ENCODE data around the gene GALNT17. TPM values are rescaled to one million over a fixed set of nuclear protein-coding genes. Genes with fewer than 3 reads are reported as not detected.

GALNT17 gene
- total RNA-seq, 4 donors from 2014 or later, result 66.0 to 97.9 (median 76.0) TPM

- no peaks in the 10 kb centered on the region for H3K4me1 ChIP-seq
- H3K9me3 ChIP-seq, result peaks cover 0 to 11% (median 0%) of the 10 kb centered on the region in 4 donors
- no peak for TF ChIP-seq CTCF (IDR thresholded peaks at IDR 0.05)
- no peak for TF ChIP-seq EP300 (IDR thresholded peaks at IDR 0.05)
- no peak for TF ChIP-seq POLR2A (IDR thresholded peaks at IDR 0.05)
- no peaks in the 10 kb centered on the region for H3K27me3 ChIP-seq
- no peak overlapping the region for H3K27ac ChIP-seq
- peaks cover 0 to 7% (median 0%) of the 10 kb centered on the region in 3 donors for H3K36me3 ChIP-seq
- 49 to 57% methylated on average over 2 of the region's 2 CpGs for WGBS, 2 donors
- H3K4me3 ChIP-seq, result no peak overlapping the region
- no peak for DNase-seq (ENCODE audit: low spot score in 2 of 2)
Observed at GRCh38 chr7:71338866-71339265, 206.9 kb downstream of the GALNT17 start.

DNA sequence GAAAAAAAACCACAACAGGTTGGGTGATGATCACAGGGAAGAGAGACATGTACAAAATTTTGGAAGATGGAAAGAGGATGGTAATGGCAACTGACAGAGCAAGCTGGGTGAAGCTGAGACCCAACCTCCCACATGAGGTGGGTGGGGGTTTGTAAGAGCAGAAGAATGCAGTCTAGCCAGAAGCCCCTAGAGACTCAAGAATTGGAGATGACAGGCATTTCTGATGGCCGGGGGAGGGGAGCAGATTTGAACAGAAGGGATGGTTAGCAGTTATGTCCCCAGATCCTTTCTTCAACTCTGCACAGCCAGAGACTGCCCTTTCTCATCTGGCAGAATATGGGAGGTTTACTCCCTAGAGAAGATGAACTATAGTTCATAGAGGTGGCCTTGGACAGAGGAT, 208.0 kb downstream of the GALNT17 start:
- Histone ChIP-seq H3K27ac (peak overlapping the region in 1 of 4 donors; percentile 8), H3K9me3 (peaks cover 0 to 21% (median 0%) of the 10 kb centered on the region in 4 donors), H3K27me3 (no peaks in the 10 kb centered on the region), H3K4me3 (no peak overlapping the region), H3K4me1 (no peaks in the 10 kb centered on the region), H3K36me3 (peaks cover 0 to 7% (median 0%) of the 10 kb centered on the region in 3 donors)
- no peak for TF ChIP-seq CTCF (IDR thresholded peaks at IDR 0.05)
- no peak for TF ChIP-seq EP300 (IDR thresholded peaks at IDR 0.05)
- no peak for TF ChIP-seq POLR2A (IDR thresholded peaks at IDR 0.05)
- WGBS, 2 donors, result 92 to 93% methylated on average over 1 of the region's 1 CpG
- no peak for DNase-seq (ENCODE audit: low spot score in 2 of 2)

DNA sequence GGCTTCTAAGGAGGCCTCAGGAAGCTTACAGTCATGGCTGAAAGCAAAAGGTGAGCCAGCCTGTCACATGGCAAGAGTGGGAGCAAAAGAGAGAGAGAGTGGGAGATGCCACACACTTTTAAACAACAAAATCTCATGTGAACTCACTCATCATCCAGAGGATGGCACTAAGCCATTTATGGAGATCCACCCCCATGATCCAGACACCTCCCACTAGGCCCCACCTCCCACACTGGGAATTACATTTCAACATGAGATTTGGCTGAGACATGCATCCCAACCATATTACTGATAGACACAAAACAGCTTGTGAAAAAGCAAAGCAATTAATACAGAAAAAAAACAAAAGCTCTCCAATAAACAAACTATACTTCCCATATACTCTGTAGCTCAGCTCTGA, 210.3 kb downstream of the GALNT17 start:
- H3K9me3 ChIP-seq, result peaks cover 0 to 21% (median 0%) of the 10 kb centered on the region in 4 donors
- DNase-seq (ENCODE audit: low spot score in 2 of 2), result no peak
- H3K27ac ChIP-seq, result no peak overlapping the region
- H3K27me3 ChIP-seq, result no peaks in the 10 kb centered on the region
- H3K36me3 ChIP-seq, result no peaks in the 10 kb centered on the region
- TF ChIP-seq POLR2A (IDR thresholded peaks at IDR 0.05) (no peak), EP300 (IDR thresholded peaks at IDR 0.05) (no peak), CTCF (IDR thresholded peaks at IDR 0.05) (no peak)
- no peak overlapping the region for H3K4me3 ChIP-seq
- H3K4me1 ChIP-seq, result no peaks in the 10 kb centered on the region

DNA sequence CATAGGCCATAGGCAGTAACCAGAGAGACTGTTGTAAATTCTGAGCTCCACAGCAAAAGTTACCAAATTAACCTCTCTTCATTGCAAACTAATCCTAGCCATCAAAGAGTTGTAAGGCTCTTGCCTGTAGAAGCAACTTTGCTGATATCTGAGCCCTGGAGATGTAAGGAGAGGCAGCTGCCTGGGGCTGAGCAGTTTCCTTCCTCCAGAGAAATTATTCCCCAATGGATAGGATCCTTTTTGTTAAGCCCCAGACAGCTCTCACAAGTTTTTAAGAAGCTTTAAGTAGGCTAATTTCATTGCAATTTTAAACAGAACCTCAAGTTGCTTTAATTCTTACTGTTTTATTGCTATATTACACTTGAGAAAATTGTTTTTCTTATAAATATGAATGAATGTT, 211.1 kb downstream of the GALNT17 start:
- no peaks in the 10 kb centered on the region for H3K36me3 ChIP-seq
- DNase-seq (ENCODE audit: low spot score in 2 of 2), result no peak
- no peak for TF ChIP-seq EP300 (IDR thresholded peaks at IDR 0.05)
- no peak for TF ChIP-seq POLR2A (IDR thresholded peaks at IDR 0.05)
- TF ChIP-seq CTCF (IDR thresholded peaks at IDR 0.05), result no peak
- peaks cover 0 to 21% (median 0%) of the 10 kb centered on the region in 4 donors for H3K9me3 ChIP-seq
- H3K27me3 ChIP-seq, result no peaks in the 10 kb centered on the region
- no peaks in the 10 kb centered on the region for H3K4me1 ChIP-seq
- no peak overlapping the region for H3K27ac ChIP-seq
- no peak overlapping the region for H3K4me3 ChIP-seq

GRCh38 chr7:71343892-71344291, 211.9 kb downstream of the GALNT17 start:
- no peak for DNase-seq (ENCODE audit: low spot score in 2 of 2)
- H3K9me3 ChIP-seq, result peaks cover 0 to 21% (median 0%) of the 10 kb centered on the region in 4 donors
- H3K27ac ChIP-seq, result no peak overlapping the region
- H3K4me3 ChIP-seq, result no peak overlapping the region
- no peaks in the 10 kb centered on the region for H3K36me3 ChIP-seq
- no peaks in the 10 kb centered on the region for H3K27me3 ChIP-seq
- TF ChIP-seq EP300 (IDR thresholded peaks at IDR 0.05) (no peak), POLR2A (IDR thresholded peaks at IDR 0.05) (no peak), CTCF (IDR thresholded peaks at IDR 0.05) (no peak)
- 35 to 54% methylated on average over 1 of the region's 1 CpG for WGBS, 2 donors
- H3K4me1 ChIP-seq, result no peaks in the 10 kb centered on the region
